Adrenal gland (tissue), 5 donors: ENCODE measurements around the gene KRTAP10-9.

Experiments used
- CTCF ChIP-seq, 6 experiments: fragments of 450-650 bp in 4 of 6; fragments of 200-600 bp in 2 of 6; sonication (generic) in 1 of 6; IDR thresholded peaks; 1 replicate in 5 of 6; 2 replicates in 1 of 6; pipeline versions ENCODE4 v1.5.1 to v1.8.0; 2016 to 2021; ENCODE audit warnings: antibody characterized with exemption in 6 of 6, mild to moderate bottlenecking in 2 of 6, moderate library complexity in 1 of 6
- POLR2A ChIP-seq, 2 donors: fragments of 450-650 bp; IDR thresholded peaks; one replicate each; pipeline ENCODE4 v1.6.1; 2017; ENCODE audit warnings: antibody characterized with exemption in 2 of 2, mild to moderate bottlenecking in 2 of 2, moderate library complexity in 1 of 2
- donor health status: DM: no; HTN: no; CAD: no.

GRCh38 chr21:44579833-44580144 lies 47.1 kb upstream of the KRTAP10-9 start:
- TF ChIP-seq CTCF (IDR thresholded peaks at IDR 0.05) = no peak
- no peak for TF ChIP-seq POLR2A (IDR thresholded peaks at IDR 0.05)
